ENCODE results near the gene RNF214. TPM values are rescaled to one million over a fixed set of nuclear protein-coding genes. Genes with fewer than 3 reads are reported as not detected.

RNF214 gene
- total and polyA plus RNA-seq, 2 of the 13 experiments (the other 11 are each of a cell fraction or from before 2014, with no cell fraction given): 10.7 to 12.6 TPM

- TF ChIP-seq PHB2 (IDR thresholded peaks at IDR 0.05; ENCODE audit: partially characterized antibody): no peak
- no peak for TF ChIP-seq ZNF737 (CRISPR knock-in tag; IDR thresholded peaks at IDR 0.05; ENCODE audit: borderline replicate concordance)
- TF ChIP-seq TFDP1 (CRISPR knock-in tag; IDR thresholded peaks at IDR 0.05; ENCODE audit: borderline replicate concordance): peak; percentile 75; the same call in 1 of the 2 replicates
- no peak for TF ChIP-seq ZBTB33 (CRISPR knock-in tag; IDR thresholded peaks at IDR 0.05)
- TF ChIP-seq ZBTB37 (CRISPR knock-in tag; IDR thresholded peaks at IDR 0.05): no peak
- 0 out of 2 replicates have a peak, but pooled peaks have one; percentile 48 for TF ChIP-seq ZNF713 (CRISPR knock-in tag; IDR thresholded peaks at IDR 0.05)
- no peak; the same call in 1 of the 2 replicates for TF ChIP-seq THRA (CRISPR knock-in tag; IDR thresholded peaks at IDR 0.05; ENCODE audit: borderline replicate concordance)
- peak; percentile 75 for TF ChIP-seq ETV5 (CRISPR knock-in tag; IDR thresholded peaks at IDR 0.05; ENCODE audit: borderline replicate concordance)
- no peak for TF ChIP-seq ZNF543 (CRISPR knock-in tag; IDR thresholded peaks at IDR 0.05)
- TF ChIP-seq PITX1 (CRISPR knock-in tag; IDR thresholded peaks at IDR 0.05): peak; percentile 15; the same call in 1 of the 2 replicates
- no peak for TF ChIP-seq IRX3 (CRISPR knock-in tag; IDR thresholded peaks at IDR 0.05; ENCODE audit: borderline replicate concordance, low read depth)
- TF ChIP-seq ZNF513 (CRISPR knock-in tag; conservative IDR thresholded peaks at IDR 0.05): no peak
- TF ChIP-seq BCL3 (CRISPR knock-in tag; IDR thresholded peaks at IDR 0.05): no peak
- TF ChIP-seq CREB3 (CRISPR knock-in tag; IDR thresholded peaks at IDR 0.05): no peak
- TF ChIP-seq ELF4 (CRISPR knock-in tag; IDR thresholded peaks at IDR 0.05; ENCODE audit: borderline replicate concordance): no peak
- no peak for TF ChIP-seq FIP1L1 (IDR thresholded peaks at IDR 0.05; ENCODE audit: borderline replicate concordance, insufficient read depth, low read depth, low read length)
- no peak for TF ChIP-seq TSC22D2 (CRISPR knock-in tag; IDR thresholded peaks at IDR 0.05; ENCODE audit: borderline replicate concordance)
- 0 out of 2 replicates have a peak, but pooled peaks have one; percentile 37 for TF ChIP-seq ZNF652 (CRISPR knock-in tag; IDR thresholded peaks at IDR 0.05; ENCODE audit: borderline replicate concordance, low read depth)
Observed at GRCh38 chr11:117316197-117316961, 83.9 kb downstream of the RNF214 start, which contains the start of gene BACE1 (continued).

Measured in HepG2 (cell line).